Skeletal muscle tissue (tissue), 4 donors: ENCODE results near the gene RNF144A. TPM values are rescaled to one million over a fixed set of nuclear protein-coding genes. Genes with fewer than 3 reads are reported as not detected.
A peak's percentile ranks its signal among the peaks of the same experiment; 100 is the strongest.
"Not testable (repeated sequence)": the region's sequence is repeated elsewhere in the genome, so short reads cannot be mapped to it uniquely, and the experiment has no call there.

Source experiments
- H3K27ac ChIP-seq: one replicate; pipeline ENCODE4 v1.7.0; 2013; ENCODE audit warnings: mild to moderate bottlenecking, low read depth, low read length, inconsistent platforms
- H3K27me3 ChIP-seq, 3 donors: one replicate each; pipeline ENCODE4 v1.7.0; 2013; ENCODE audit warnings: low read length in 3 of 3; ENCODE audit not compliant: control insufficient read depth in 3 of 3, insufficient read depth in 3 of 3
- H3K36me3 ChIP-seq, 3 donors: one replicate each; pipeline ENCODE4 v1.7.0; 2013; ENCODE audit warnings: low read length in 3 of 3; ENCODE audit not compliant: control insufficient read depth in 3 of 3, insufficient read depth in 3 of 3
- H3K4me1 ChIP-seq, 3 donors: one replicate each; pipeline ENCODE4 v1.7.0; 2013; ENCODE audit warnings: low read length in 3 of 3, mild to moderate bottlenecking in 3 of 3; ENCODE audit not compliant: control insufficient read depth in 3 of 3, insufficient read depth in 3 of 3
- H3K4me3 ChIP-seq, 3 donors: one replicate each; pipeline ENCODE4 v1.7.0; 2013; ENCODE audit warnings: low read length in 3 of 3
- H3K9ac ChIP-seq, 3 donors: one replicate each; pipeline ENCODE4 v1.7.0; 2013; ENCODE audit warnings: low read length in 3 of 3, mild to moderate bottlenecking in 3 of 3, moderate library complexity in 2 of 3, low read depth in 1 of 3
- H3K9me3 ChIP-seq, 3 donors: one replicate each; pipeline ENCODE4 v1.7.0; 2013; ENCODE audit warnings: low read length in 3 of 3; ENCODE audit not compliant: control insufficient read depth in 3 of 3
- total RNA-seq: library from RNA; depleted of rRNA; stranded (reverse); fragments of >200 nt; gene quantifications from one replicate; pipeline ENCODE4 v1.2.3, GENCODE V29; 2014
- donor health status: Osteomylitis.

The RNF144A gene
- total RNA-seq, 1 donor from 2014 or later, result 16.2 TPM

GRCh38 chr2:6881516-6881915 is 35.7 kb upstream of the RNF144A start:
- Histone ChIP-seq H3K4me3 (no peak overlapping the region), H3K9ac (no peak overlapping the region), H3K4me1 (peaks cover 25 to 40% (median 31%) of the 10 kb centered on the region in 3 donors), H3K9me3 (no peaks in the 10 kb centered on the region), H3K27ac (no peak overlapping the region), H3K36me3 (no peaks in the 10 kb centered on the region), H3K27me3 (no peaks in the 10 kb centered on the region)

- H3K4me3 ChIP-seq, result peak overlapping the region; percentile 21 to 27 (median 23)
- H3K9me3 ChIP-seq, result no peaks in the 10 kb centered on the region
- no peaks in the 10 kb centered on the region for H3K27me3 ChIP-seq
- H3K4me1 ChIP-seq, result peaks cover 11 to 31% (median 24%) of the 10 kb centered on the region in 3 donors
- H3K36me3 ChIP-seq, result no peaks in the 10 kb centered on the region
- H3K9ac ChIP-seq, result peak overlapping the region in 1 of 3 donors; percentile 26
- H3K27ac ChIP-seq, result peak overlapping the region; percentile 67
Measured at GRCh38 chr2:6883448-6884122, 33.6 kb upstream of the RNF144A start.

- H3K27ac ChIP-seq, result no peak overlapping the region
- H3K36me3 ChIP-seq, result no peaks in the 10 kb centered on the region
- no peaks in the 10 kb centered on the region for H3K9me3 ChIP-seq
- H3K4me3 ChIP-seq, result no peak overlapping the region
- peaks cover 11 to 31% (median 24%) of the 10 kb centered on the region in 3 donors for H3K4me1 ChIP-seq
- H3K27me3 ChIP-seq, result no peaks in the 10 kb centered on the region
- H3K9ac ChIP-seq, result no peak overlapping the region
Measured at GRCh38 chr2:6885551-6885950, 31.7 kb upstream of the RNF144A start.

GRCh38 chr2:6885968-6886367 is 31.2 kb upstream of the RNF144A start:
- H3K4me1 ChIP-seq, result peaks cover 11 to 29% (median 24%) of the 10 kb centered on the region in 3 donors
- H3K27me3 ChIP-seq, result no peaks in the 10 kb centered on the region
- H3K36me3 ChIP-seq, result no peaks in the 10 kb centered on the region
- no peak overlapping the region for H3K9ac ChIP-seq
- H3K27ac ChIP-seq, result no peak overlapping the region
- H3K4me3 ChIP-seq, result no peak overlapping the region
- H3K9me3 ChIP-seq, result no peaks in the 10 kb centered on the region

- H3K27me3 ChIP-seq, result no peaks in the 10 kb centered on the region
- H3K4me1 ChIP-seq, result peaks cover 8 to 18% (median 18%) of the 10 kb centered on the region in 3 donors
- H3K27ac ChIP-seq, result no peak overlapping the region
- H3K9me3 ChIP-seq, result no peaks in the 10 kb centered on the region
- no peaks in the 10 kb centered on the region for H3K36me3 ChIP-seq
- no peak overlapping the region for H3K4me3 ChIP-seq
- H3K9ac ChIP-seq, result no peak overlapping the region
Measured at GRCh38 chr2:6887751-6888192, 29.4 kb upstream of the RNF144A start.

- peaks cover 1 to 9% (median 9%) of the 10 kb centered on the region in 3 donors for H3K4me1 ChIP-seq
- H3K9ac ChIP-seq, result no peak overlapping the region
- no peak overlapping the region for H3K4me3 ChIP-seq
- H3K9me3 ChIP-seq, result no peaks in the 10 kb centered on the region
- no peaks in the 10 kb centered on the region for H3K36me3 ChIP-seq
- H3K27me3 ChIP-seq, result no peaks in the 10 kb centered on the region
- H3K27ac ChIP-seq, result no peak overlapping the region
Measured at GRCh38 chr2:6888724-6889123, 28.5 kb upstream of the RNF144A start.

- Histone ChIP-seq H3K27ac (no peak overlapping the region), H3K4me1 (no peaks in the 10 kb centered on the region), H3K27me3 (no peaks in the 10 kb centered on the region), H3K36me3 (peaks cover 0 to 7% (median 3%) of the 10 kb centered on the region in 3 donors), H3K9ac (no peak overlapping the region), H3K4me3 (no peak overlapping the region), H3K9me3 (no peaks in the 10 kb centered on the region)
Measured at GRCh38 chr2:6893876-6894482, 23.2 kb upstream of the RNF144A start.

- Histone ChIP-seq H3K9ac (no peak overlapping the region), H3K4me3 (no peak overlapping the region), H3K27me3 (no peaks in the 10 kb centered on the region), H3K4me1 (no peaks in the 10 kb centered on the region), H3K9me3 (no peaks in the 10 kb centered on the region), H3K27ac (no peak overlapping the region), H3K36me3 (peaks cover 0 to 7% (median 3%) of the 10 kb centered on the region in 3 donors)
Measured at GRCh38 chr2:6896930-6897759, 20.1 kb upstream of the RNF144A start.

- H3K9ac ChIP-seq, H3K9me3 ChIP-seq, H3K4me1 ChIP-seq, H3K36me3 ChIP-seq, H3K27ac ChIP-seq, H3K4me3 ChIP-seq, H3K27me3 ChIP-seq: not testable (repeated sequence)
Measured at GRCh38 chr2:6902581-6902980, 14.6 kb upstream of the RNF144A start.

- no peaks in the 10 kb centered on the region for H3K36me3 ChIP-seq
- H3K27ac ChIP-seq, result no peak overlapping the region
- H3K4me1 ChIP-seq, result no peaks in the 10 kb centered on the region
- H3K9me3 ChIP-seq, result no peaks in the 10 kb centered on the region
- H3K27me3 ChIP-seq, result no peaks in the 10 kb centered on the region
- H3K4me3 ChIP-seq, result no peak overlapping the region
- no peak overlapping the region for H3K9ac ChIP-seq
Measured at GRCh38 chr2:6905668-6906067, 11.5 kb upstream of the RNF144A start.
